Osteoblast (primary cell): ENCODE measurements around the gene PAM. TPM values are rescaled to one million over a fixed set of nuclear protein-coding genes. Genes with fewer than 3 reads are reported as not detected.

Source experiments
- DNase-seq: peaks from one replicate; pipeline ENCODE4 v3.0.0; 2011; ENCODE audit warnings: low spot score, mixed read lengths; ENCODE audit not compliant: insufficient read length; ENCODE audit errors: missing footprints
- H2AFZ ChIP-seq: 2 replicates; pipeline ENCODE4 v1.6.0; 2011; ENCODE audit warnings: mild to moderate bottlenecking, low read length
- H3K27ac ChIP-seq: 2 replicates; pipeline ENCODE4 v1.5.1; 2011; ENCODE audit warnings: mild to moderate bottlenecking, low read depth, low read length, moderate library complexity
- H3K27me3 ChIP-seq: 2 replicates; pipeline ENCODE4 v1.6.0; 2012; ENCODE audit warnings: mild to moderate bottlenecking, control low read depth, inconsistent platforms, low read length, moderate library complexity; ENCODE audit not compliant: insufficient read depth
- H3K36me3 ChIP-seq: 2 replicates; pipeline ENCODE4 v1.5.1; 2011; ENCODE audit warnings: mild to moderate bottlenecking, low read length, control low read depth, moderate library complexity; ENCODE audit not compliant: insufficient read depth
- H3K4me1 ChIP-seq: 2 replicates; pipeline ENCODE4 v1.5.1; 2011; ENCODE audit warnings: mild to moderate bottlenecking, low read length, control low read depth, moderate library complexity; ENCODE audit not compliant: insufficient read depth
- H3K4me2 ChIP-seq: 2 replicates; pipeline ENCODE4 v1.6.0; 2011; ENCODE audit warnings: mild to moderate bottlenecking, low read length; ENCODE audit not compliant: insufficient read depth
- H3K4me3 ChIP-seq: fragments of 200-600 bp; sonication (generic); 3 replicates; pipeline ENCODE4 v1.5.1; 2012; ENCODE audit warnings: mild to moderate bottlenecking, low read length, inconsistent platforms; ENCODE audit not compliant: insufficient read depth
- H3K79me2 ChIP-seq: 2 replicates; pipeline ENCODE4 v1.6.0; 2012; ENCODE audit warnings: mild to moderate bottlenecking, low read length, control low read depth, inconsistent platforms; ENCODE audit not compliant: insufficient read depth
- H3K9me3 ChIP-seq: 2 replicates; pipeline ENCODE4 v1.5.1; 2011; ENCODE audit warnings: low read depth, low read length, control low read depth
- H4K20me1 ChIP-seq: 2 replicates; pipeline ENCODE4 v1.6.0; 2012; ENCODE audit warnings: mild to moderate bottlenecking, low read length, control low read depth; ENCODE audit not compliant: insufficient read depth
- total RNA-seq: library from RNA; depleted of rRNA; stranded (reverse); fragments of >200 nt; gene quantifications from 2 replicates; pipeline ENCODE4 v1.2.3, GENCODE V29; 2012
- TF ChIP-seq, protein P1 (sequence below): IDR thresholded peaks from 2 replicates; pipeline ENCODE4 v1.5.1; 2011; ENCODE audit warnings: mild to moderate bottlenecking, low read depth, low read length, moderate library complexity; ENCODE audit errors: extremely low read depth

Gene PAM
- total RNA-seq, 1 donor = 248 TPM

DNA sequence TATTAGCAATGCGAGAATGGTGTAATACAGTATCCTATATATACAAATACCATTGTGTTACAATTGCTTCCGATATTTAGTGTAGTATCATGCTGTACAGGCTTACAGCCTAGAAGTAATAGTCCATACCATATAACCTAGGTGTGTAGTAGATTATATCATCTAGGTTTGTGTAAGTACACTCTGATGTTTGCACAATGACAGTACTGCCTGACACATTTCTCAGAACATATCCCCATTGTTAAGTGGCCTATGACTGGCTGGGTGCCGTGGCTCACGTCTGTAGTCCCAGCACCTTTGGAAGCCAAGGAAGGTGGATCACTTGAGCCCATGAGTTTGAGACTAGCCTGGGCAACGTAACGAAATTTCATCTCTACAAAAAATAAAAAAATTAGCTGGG, 124.6 kb downstream of the PAM start:
- Histone ChIP-seq H2AFZ (no peak overlapping the region), H3K27ac (no peak overlapping the region), H3K79me2 (peaks cover 5% of the 10 kb centered on the region)

DNA sequence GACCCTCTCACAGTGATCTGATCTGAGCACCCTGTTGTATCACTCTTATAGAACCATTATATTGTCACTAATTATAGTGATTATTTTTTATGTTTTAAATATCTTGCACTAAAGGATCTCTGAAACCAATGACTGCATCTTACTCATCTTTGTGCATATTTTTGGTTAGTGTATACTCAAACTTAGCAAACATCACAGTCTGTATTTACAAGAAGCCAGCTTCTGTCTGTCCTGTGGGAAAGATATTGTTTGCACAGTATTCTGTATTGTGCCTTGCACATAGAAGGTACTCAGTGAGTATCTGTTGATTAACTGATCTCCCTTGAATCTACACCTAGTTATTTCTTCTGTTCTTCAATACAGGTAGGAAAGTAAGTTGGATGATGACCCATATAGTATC, 131.5 kb downstream of the PAM start:
- no peak for DNase-seq
- no peaks in the 10 kb centered on the region for H3K36me3 ChIP-seq
- no peak overlapping the region for H2AFZ ChIP-seq
- H3K4me1 ChIP-seq = peaks cover 2% of the 10 kb centered on the region
- no peak overlapping the region for H3K27ac ChIP-seq
- peaks cover 14% of the 10 kb centered on the region for H3K79me2 ChIP-seq
- H3K4me2 ChIP-seq = no peak overlapping the region
- no peaks in the 10 kb centered on the region for H3K9me3 ChIP-seq
- H3K4me3 ChIP-seq = no peak overlapping the region
- no peaks in the 10 kb centered on the region for H4K20me1 ChIP-seq
- H3K27me3 ChIP-seq = no peaks in the 10 kb centered on the region
- TF ChIP-seq, protein P1, sequence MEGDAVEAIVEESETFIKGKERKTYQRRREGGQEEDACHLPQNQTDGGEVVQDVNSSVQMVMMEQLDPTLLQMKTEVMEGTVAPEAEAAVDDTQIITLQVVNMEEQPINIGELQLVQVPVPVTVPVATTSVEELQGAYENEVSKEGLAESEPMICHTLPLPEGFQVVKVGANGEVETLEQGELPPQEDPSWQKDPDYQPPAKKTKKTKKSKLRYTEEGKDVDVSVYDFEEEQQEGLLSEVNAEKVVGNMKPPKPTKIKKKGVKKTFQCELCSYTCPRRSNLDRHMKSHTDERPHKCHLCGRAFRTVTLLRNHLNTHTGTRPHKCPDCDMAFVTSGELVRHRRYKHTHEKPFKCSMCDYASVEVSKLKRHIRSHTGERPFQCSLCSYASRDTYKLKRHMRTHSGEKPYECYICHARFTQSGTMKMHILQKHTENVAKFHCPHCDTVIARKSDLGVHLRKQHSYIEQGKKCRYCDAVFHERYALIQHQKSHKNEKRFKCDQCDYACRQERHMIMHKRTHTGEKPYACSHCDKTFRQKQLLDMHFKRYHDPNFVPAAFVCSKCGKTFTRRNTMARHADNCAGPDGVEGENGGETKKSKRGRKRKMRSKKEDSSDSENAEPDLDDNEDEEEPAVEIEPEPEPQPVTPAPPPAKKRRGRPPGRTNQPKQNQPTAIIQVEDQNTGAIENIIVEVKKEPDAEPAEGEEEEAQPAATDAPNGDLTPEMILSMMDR = no peak

More for the DNA sequence above, 124.6 kb downstream of the PAM start:
- Histone ChIP-seq H3K36me3 (no peaks in the 10 kb centered on the region), H3K4me1 (peaks cover 1% of the 10 kb centered on the region), H4K20me1 (no peaks in the 10 kb centered on the region), H3K9me3 (no peaks in the 10 kb centered on the region), H3K4me3 (no peak overlapping the region), H3K27me3 (no peaks in the 10 kb centered on the region), H3K4me2 (no peak overlapping the region)
- TF ChIP-seq, protein P1 = no peak
- DNase-seq = no peak

DNA sequence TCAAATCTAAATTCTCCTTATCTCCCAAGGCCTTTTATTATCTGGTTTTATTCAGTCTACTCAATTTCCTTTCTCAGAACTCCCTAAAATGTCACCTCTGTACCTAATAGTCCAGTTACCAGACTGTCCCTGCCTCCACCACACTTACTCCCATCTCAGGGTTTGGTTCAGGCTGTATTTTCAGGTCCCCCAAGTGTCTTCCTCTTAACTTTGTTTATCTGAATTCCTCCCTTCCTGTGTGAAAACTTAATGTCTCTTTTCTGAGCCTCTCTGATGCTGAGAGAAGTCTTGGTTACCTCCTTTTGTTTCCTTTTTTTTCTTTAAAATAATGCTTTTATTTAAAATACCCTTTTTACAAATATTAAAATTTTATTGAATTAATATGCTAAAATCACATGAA, 133.4 kb downstream of the PAM start:
- no peaks in the 10 kb centered on the region for H3K27me3 ChIP-seq
- DNase-seq = no peak
- H3K4me2 ChIP-seq = no peak overlapping the region
- no peak overlapping the region for H3K27ac ChIP-seq
- H2AFZ ChIP-seq = no peak overlapping the region
- H3K4me1 ChIP-seq = peaks cover 2% of the 10 kb centered on the region
- no peaks in the 10 kb centered on the region for H3K36me3 ChIP-seq
- no peaks in the 10 kb centered on the region for H3K9me3 ChIP-seq
- H4K20me1 ChIP-seq = peaks cover 5% of the 10 kb centered on the region
- H3K79me2 ChIP-seq = peaks cover 18% of the 10 kb centered on the region
- TF ChIP-seq, protein P1 = no peak
- H3K4me3 ChIP-seq = no peak overlapping the region

DNA sequence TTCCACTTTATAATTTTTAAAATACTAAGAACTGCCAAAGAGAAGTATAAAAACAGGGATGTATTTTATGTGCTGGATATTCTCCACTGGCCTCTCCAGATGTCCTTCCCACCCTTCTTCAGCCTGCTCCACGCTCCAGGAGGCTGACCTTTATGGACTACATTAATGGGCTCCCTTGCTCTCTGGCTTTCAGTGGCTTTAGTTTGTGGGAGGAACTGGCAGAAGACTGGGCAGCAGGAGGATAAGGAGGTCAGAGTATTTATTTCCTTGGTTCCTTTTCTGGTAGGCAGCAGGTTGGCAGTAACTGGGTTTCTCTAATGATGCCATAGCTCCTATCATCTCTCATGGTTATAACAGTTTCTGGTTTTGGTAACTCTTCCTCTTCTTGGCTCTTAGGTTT, 133.9 kb downstream of the PAM start:
- H3K27me3 ChIP-seq = no peaks in the 10 kb centered on the region
- H3K79me2 ChIP-seq = peaks cover 23% of the 10 kb centered on the region
- no peaks in the 10 kb centered on the region for H3K36me3 ChIP-seq
- H3K4me2 ChIP-seq = no peak overlapping the region
- TF ChIP-seq, protein P1 = no peak
- H3K27ac ChIP-seq = no peak overlapping the region
- DNase-seq = no peak
- peaks cover 5% of the 10 kb centered on the region for H4K20me1 ChIP-seq
- H2AFZ ChIP-seq = no peak overlapping the region
- no peaks in the 10 kb centered on the region for H3K9me3 ChIP-seq
- H3K4me3 ChIP-seq = no peak overlapping the region
- H3K4me1 ChIP-seq = peaks cover 2% of the 10 kb centered on the region
